HEK293T (cell line): ENCODE results near the gene MICOS13.

Experiments
- CTCF ChIA-PET: fragments of 350-600 bp; formaldehyde crosslinking; extraction: SDS; loops from one replicate; lab custom pipeline; 2021; ENCODE audit warnings: antibody characterized with exemption, inconsistent platforms; lab: Yijun Ruan, JAX
- POLR2A ChIA-PET: fragments of 350-600 bp; formaldehyde crosslinking; extraction: SDS; loops from one replicate; lab custom pipeline; 2020; ENCODE audit warnings: antibody characterized with exemption, inconsistent platforms; lab: Yijun Ruan, JAX
- DNase-seq: peaks from one replicate; pipeline ENCODE4 v3.0.0; 2012; ENCODE audit warnings: mixed read lengths; ENCODE audit errors: extremely low spot score
- ARNT ChIP-seq: fragments of 450-650 bp; IDR thresholded peaks from 2 replicates; pipeline ENCODE4 v1.6.1; 2017; ENCODE audit warnings: mild to moderate bottlenecking
- BHLHE40 ChIP-seq: fragments of 450-650 bp; IDR thresholded peaks from 2 replicates; pipeline ENCODE4 v1.6.1; 2016; ENCODE audit warnings: mild to moderate bottlenecking, moderate library complexity, borderline replicate concordance
- CTBP1 ChIP-seq: fragments of 450-650 bp; IDR thresholded peaks from 2 replicates; pipeline ENCODE4 v1.6.1; 2016; ENCODE audit warnings: borderline replicate concordance
- ELF4 ChIP-seq: fragments of 450-650 bp; IDR thresholded peaks from 2 replicates; pipeline ENCODE4 v1.6.1; 2017; ENCODE audit warnings: antibody characterized with exemption
- FOXA1 ChIP-seq: fragments of 450-650 bp; IDR thresholded peaks from 2 replicates; pipeline ENCODE4 v1.6.1; 2016; ENCODE audit warnings: mild to moderate bottlenecking
- FOXK2 ChIP-seq: fragments of 450-650 bp; IDR thresholded peaks from 2 replicates; pipeline ENCODE4 v1.6.1; 2016; ENCODE audit warnings: mild to moderate bottlenecking
- FOXM1 ChIP-seq: fragments of 450-650 bp; IDR thresholded peaks from 2 replicates; pipeline ENCODE4 v1.6.1; 2017; ENCODE audit warnings: mild to moderate bottlenecking, borderline replicate concordance
- HDGF ChIP-seq: fragments of 450-650 bp; IDR thresholded peaks from 2 replicates; pipeline ENCODE4 v1.6.1; 2017; ENCODE audit warnings: antibody characterized with exemption, borderline replicate concordance
- L3MBTL2 ChIP-seq: fragments of 450-650 bp; conservative IDR thresholded peaks from 2 replicates; pipeline ENCODE4 v1.6.1; 2016; ENCODE audit warnings: mild to moderate bottlenecking
- LEF1 ChIP-seq: fragments of 450-650 bp; IDR thresholded peaks from 2 replicates; pipeline ENCODE4 v1.6.1; 2017; ENCODE audit warnings: mild to moderate bottlenecking, borderline replicate concordance
- NFRKB ChIP-seq: fragments of 450-650 bp; IDR thresholded peaks from 2 replicates; pipeline ENCODE4 v1.6.1; 2016; ENCODE audit warnings: mild to moderate bottlenecking, moderate library complexity
- SP1 ChIP-seq: fragments of 450-650 bp; IDR thresholded peaks from 2 replicates; pipeline ENCODE4 v1.6.1; 2017
- SUZ12 ChIP-seq: fragments of 450-650 bp; IDR thresholded peaks from 2 replicates; pipeline ENCODE4 v1.6.1; 2016; ENCODE audit warnings: mild to moderate bottlenecking
- TARDBP ChIP-seq: fragments of 450-650 bp; IDR thresholded peaks from 2 replicates; pipeline ENCODE4 v1.6.1; 2016
- ZNF384 ChIP-seq: fragments of 450-650 bp; IDR thresholded peaks from 2 replicates; pipeline ENCODE4 v1.6.1; 2016
- TF ChIP-seq, protein P1 (sequence below): fragments of 450-650 bp; IDR thresholded peaks from 2 replicates; pipeline ENCODE4 v1.6.1; 2016

The MICOS13 gene

DNA sequence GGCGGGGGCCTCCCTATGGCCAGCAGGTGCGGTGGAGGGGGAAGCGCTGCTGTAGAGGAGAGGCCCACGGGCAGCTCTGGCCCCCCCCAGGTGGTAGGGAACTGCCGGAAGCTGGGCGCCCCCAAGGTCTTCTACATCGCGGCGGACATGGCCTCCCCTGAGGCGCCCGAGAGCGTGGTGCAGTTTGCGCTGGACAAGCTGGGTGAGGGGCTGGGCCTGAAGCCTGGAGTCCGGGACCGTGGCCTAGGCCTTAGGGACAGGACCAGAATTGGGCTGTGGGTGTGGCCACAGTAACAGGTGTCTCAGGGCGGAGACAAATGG, 6.0 kb upstream of the MICOS13 start:
- no peak for TF ChIP-seq HDGF
- TF ChIP-seq ZNF384: no peak
- no peak for TF ChIP-seq TARDBP
- no peak; the same call in 1 of the 2 replicates for TF ChIP-seq SP1
- no peak for TF ChIP-seq L3MBTL2
- TF ChIP-seq BHLHE40: no peak
- no peak for TF ChIP-seq LEF1
- no peak for TF ChIP-seq CTBP1
- no peak for TF ChIP-seq FOXM1
- TF ChIP-seq NFRKB: no peak
- no peak for TF ChIP-seq SUZ12
- TF ChIP-seq, protein P1, sequence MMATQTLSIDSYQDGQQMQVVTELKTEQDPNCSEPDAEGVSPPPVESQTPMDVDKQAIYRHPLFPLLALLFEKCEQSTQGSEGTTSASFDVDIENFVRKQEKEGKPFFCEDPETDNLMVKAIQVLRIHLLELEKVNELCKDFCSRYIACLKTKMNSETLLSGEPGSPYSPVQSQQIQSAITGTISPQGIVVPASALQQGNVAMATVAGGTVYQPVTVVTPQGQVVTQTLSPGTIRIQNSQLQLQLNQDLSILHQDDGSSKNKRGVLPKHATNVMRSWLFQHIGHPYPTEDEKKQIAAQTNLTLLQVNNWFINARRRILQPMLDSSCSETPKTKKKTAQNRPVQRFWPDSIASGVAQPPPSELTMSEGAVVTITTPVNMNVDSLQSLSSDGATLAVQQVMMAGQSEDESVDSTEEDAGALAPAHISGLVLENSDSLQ: no peak
- TF ChIP-seq FOXK2: no peak
- no peak for TF ChIP-seq FOXA1
- ChIA-PET CTCF (interaction anchor here (0.6 to 0.9 kb wide), 2 partner anchors 32 to 73 kb away, joined by 3 read pairs; no protein-coding TSS in a partner anchor), POLR2A (interaction anchor here (1.0 to 4.2 kb wide), 7 partner anchors 10 to 218 kb away, joined by 3 to 49 read pairs (median 8); partner anchors contain the start of genes CATSPERD, LONP1, NDUFA11 and SAFB)
- no peak for DNase-seq

DNA sequence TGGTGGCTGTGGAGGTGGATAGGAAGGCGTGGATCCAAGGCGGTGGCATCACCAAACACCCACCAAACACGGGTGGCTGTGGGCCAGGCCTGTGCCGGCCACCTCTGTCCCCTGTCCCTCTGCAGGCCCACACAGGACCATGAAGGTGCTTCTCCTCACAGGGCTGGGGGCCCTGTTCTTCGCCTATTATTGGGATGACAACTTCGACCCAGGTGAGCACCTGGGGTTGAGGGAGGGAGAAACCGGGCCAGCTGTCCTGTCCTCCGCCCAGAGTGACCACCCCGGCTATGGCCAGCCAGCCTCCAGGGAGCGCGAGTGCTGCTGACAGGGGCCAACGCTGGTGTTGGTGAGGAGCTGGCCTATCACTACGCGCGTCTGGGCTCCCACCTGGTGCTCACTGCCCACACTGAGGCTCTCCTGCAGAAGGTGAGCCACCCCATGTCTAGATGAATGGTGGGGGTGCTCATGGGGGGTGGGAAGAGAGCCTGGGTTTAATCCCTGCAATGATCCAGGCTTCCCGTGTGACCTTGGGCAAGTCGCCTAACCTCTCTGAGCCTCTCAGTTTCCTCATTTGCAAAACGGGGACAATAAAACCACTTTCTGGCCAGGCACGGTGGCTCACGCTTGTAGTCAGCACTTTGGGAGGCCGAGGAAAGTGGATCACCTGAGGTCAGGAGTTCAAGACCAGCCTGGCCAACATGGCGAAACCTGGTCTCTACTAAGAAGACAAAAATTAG, 4.5 kb upstream of the MICOS13 start:
- POLR2A ChIA-PET: no interaction called here
- TF ChIP-seq TARDBP: no peak
- no peak for TF ChIP-seq BHLHE40
- no peak for TF ChIP-seq FOXA1
- TF ChIP-seq LEF1: no peak
- TF ChIP-seq, protein P1: no peak
- TF ChIP-seq ARNT: no peak
- TF ChIP-seq HDGF: no peak
- no peak for TF ChIP-seq CTBP1
- no peak for TF ChIP-seq SUZ12
- CTCF ChIA-PET: no interaction called here
- DNase-seq: no peak

DNA sequence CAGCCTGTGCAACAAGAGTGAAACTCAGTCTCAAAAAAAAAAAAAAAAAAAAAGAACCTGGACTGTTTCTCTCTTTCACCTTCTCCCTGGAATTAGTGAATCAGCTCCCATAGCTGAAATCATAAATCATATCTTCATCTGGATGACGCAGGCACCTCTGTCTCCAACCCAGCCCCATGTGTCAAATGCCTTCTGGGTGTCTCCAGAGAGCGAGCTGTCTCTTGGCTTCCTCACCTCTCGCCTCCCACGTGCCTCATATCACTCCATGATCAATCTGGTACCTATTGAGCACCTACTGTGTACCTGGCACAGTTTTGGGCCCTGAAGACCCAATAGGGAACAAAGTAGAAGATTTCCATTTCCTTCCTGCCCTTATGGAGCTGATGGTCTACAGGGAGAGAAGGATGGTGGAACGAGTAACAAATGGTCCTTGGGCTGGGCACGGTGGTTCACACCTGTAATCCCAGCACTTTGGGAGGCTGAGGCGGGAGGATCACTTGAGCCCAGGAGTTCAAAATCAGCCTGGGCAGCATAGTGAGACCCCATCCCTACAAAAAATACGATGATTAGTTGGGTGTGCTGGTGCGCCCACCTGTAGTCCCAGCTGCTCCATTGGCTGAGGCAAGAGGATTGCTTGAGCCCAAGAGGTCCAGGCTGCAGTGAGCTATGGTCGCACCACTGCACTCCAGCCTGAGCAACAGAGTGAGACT, 3.0 kb upstream of the MICOS13 start:
- no peak for DNase-seq
- CTCF ChIA-PET: no interaction called here
- POLR2A ChIA-PET: interaction anchor here (1.3 kb wide), 1 partner anchor 108 kb away, joined by 4 read pairs; the partner anchor contains the start of gene DUS3L
- TF ChIP-seq LEF1: no peak
- TF ChIP-seq, protein P1: 0 out of 2 replicates have a peak, but pooled peaks have one; percentile 13

DNA sequence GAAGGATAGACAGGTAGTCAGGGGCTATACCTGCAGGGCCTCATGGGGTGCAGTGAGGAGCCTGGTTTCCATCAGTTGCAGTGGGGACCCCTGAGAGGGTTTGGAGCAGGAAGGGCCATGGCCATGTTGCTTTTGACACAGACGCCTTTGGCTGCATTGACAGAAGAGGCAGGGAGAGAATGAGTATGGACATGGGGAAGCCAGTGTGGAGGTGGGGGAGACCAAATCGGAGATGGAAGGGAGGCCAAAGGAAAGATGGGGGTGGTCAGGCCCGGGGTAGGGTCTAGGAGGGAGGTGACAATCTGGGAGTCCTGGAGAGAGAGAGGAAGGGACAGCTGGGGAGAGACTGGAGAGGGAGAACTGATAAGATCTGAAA, 1.8 kb upstream of the MICOS13 start:
- ChIA-PET CTCF (no interaction called here), POLR2A (no interaction called here)
- DNase-seq: no peak
- TF ChIP-seq HDGF (no peak), TARDBP (no peak), ARNT (no peak), L3MBTL2 (no peak), SUZ12 (no peak), FOXA1 (no peak), FOXK2 (no peak), CTBP1 (no peak), NFRKB (no peak), LEF1 (no peak), BHLHE40 (no peak)
- TF ChIP-seq, protein P1: no peak

DNA sequence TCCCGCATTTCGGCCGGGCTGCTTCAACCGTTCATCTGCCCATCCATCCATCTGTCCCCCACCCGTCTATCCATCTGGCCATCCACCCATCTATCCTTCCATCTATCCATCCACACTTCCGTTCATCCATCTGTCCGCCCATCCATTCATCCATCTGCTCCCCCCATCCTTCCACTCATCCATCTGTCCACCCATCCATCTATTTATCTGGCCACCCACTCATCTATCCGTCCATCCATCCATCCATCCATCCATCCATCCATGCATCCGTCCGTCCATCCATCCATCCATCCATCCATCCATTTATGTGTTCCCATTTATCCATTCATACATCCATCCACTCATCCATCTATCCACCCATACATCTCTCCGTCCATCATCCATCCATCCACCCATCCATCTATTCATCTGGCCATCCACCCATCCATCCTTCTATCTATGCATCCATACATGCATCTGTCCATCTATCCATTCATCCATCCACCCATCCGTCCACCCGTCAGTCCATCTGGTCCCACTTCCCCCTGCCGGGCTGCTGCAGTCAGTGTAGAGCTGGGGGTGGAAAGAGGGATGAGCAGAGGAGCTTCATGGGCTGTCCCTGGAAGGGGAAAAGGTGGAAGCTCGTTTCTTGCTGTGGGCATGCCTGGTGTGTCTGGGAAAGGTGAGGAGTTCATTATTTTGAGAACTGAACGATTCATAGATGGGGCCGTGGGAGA, 1.2 kb upstream of the MICOS13 start:
- POLR2A ChIA-PET: interaction anchor here (0.6 kb wide), 1 partner anchor 8 kb away, joined by 3 read pairs; no protein-coding TSS in a partner anchor
- TF ChIP-seq TARDBP (no peak), ARNT (no peak), FOXA1 (no peak), FOXK2 (no peak), L3MBTL2 (no peak), SP1 (no peak), LEF1 (no peak), ELF4 (no peak), SUZ12 (no peak), NFRKB (no peak), BHLHE40 (no peak), HDGF (no peak), CTBP1 (no peak), ZNF384 (no peak), FOXM1 (no peak)
- TF ChIP-seq, protein P1: no peak
- no peak for DNase-seq
- CTCF ChIA-PET: no interaction called here
